HG03097 (cell line): ENCODE data around the gene SRGAP3.
A peak's percentile ranks its signal among the peaks of the same experiment; 100 is the strongest.

ENCODE experiments used
- ATAC-seq: cut with Tn5 transposase; IDR thresholded peaks from one replicate; pipeline ENCODE4 v1.9.1; 2021; ENCODE audit not compliant: unreplicated experiment, low FRiP score

The SRGAP3 gene

GRCh38 chr3:8980756-8981257 is 268.6 kb downstream of the SRGAP3 start:
- ATAC-seq: no peak

- no peak for ATAC-seq
Observed at GRCh38 chr3:8979262-8979661, 270.2 kb downstream of the SRGAP3 start.

GRCh38 chr3:8978551-8978950 is 270.9 kb downstream of the SRGAP3 start:
- no peak for ATAC-seq

- ATAC-seq: no peak
Observed at GRCh38 chr3:8976540-8977182, 272.8 kb downstream of the SRGAP3 start.

- ATAC-seq: no peak
Observed at GRCh38 chr3:8975081-8976020, 274.1 kb downstream of the SRGAP3 start.

GRCh38 chr3:8974458-8974857 is 275.0 kb downstream of the SRGAP3 start:
- no peak for ATAC-seq

GRCh38 chr3:8972639-8973038 is 276.8 kb downstream of the SRGAP3 start:
- no peak for ATAC-seq

GRCh38 chr3:8970971-8971589 is 278.4 kb downstream of the SRGAP3 start:
- ATAC-seq: no peak

GRCh38 chr3:8969241-8969640 is 280.2 kb downstream of the SRGAP3 start:
- ATAC-seq: no peak

GRCh38 chr3:8968375-8968882 is 281.0 kb downstream of the SRGAP3 start:
- no peak for ATAC-seq

GRCh38 chr3:8967553-8967952 is 281.9 kb downstream of the SRGAP3 start:
- no peak for ATAC-seq

GRCh38 chr3:8966820-8967348 is 282.6 kb downstream of the SRGAP3 start:
- ATAC-seq: no peak

- ATAC-seq: no peak
Observed at GRCh38 chr3:8966150-8966819, 283.2 kb downstream of the SRGAP3 start.

GRCh38 chr3:8964436-8965370 is 284.7 kb downstream of the SRGAP3 start:
- ATAC-seq: no peak

- ATAC-seq: peak; percentile 86
Observed at GRCh38 chr3:8963137-8963853, 286.2 kb downstream of the SRGAP3 start, which contains the start of gene RAD18. TSS of gene RAD18 (minus strand) at chr3:8963472. CDS start at chr3:8963385, 87 bp downstream.

GRCh38 chr3:8962226-8962861 is 287.1 kb downstream of the SRGAP3 start:
- no peak for ATAC-seq

- no peak for ATAC-seq
Observed at GRCh38 chr3:8959668-8960067, 289.8 kb downstream of the SRGAP3 start.
